Measurements from ENCODE around the gene PCNX1.
A peak's percentile ranks its signal among the peaks of the same experiment; 100 is the strongest.
"Not testable (repeated sequence)": the region's sequence is repeated elsewhere in the genome, so short reads cannot be mapped to it uniquely, and the experiment has no call there.

The PCNX1 gene

GRCh38 chr14:70907176-70907995 lies at the start of gene PCNX1:
Gene PCNX1, plus strand, starts transcription at chr14:70907459. Its CDS starts 392 bp downstream, at chr14:70907851.
- peak; percentile 85 for DNase-seq (ENCODE audit: low read depth)

- peak; percentile 49 for DNase-seq (ENCODE audit: low read depth)
Observed at GRCh38 chr14:70857496-70857890, 49.8 kb upstream of the PCNX1 start.

- no peak for DNase-seq (ENCODE audit: low read depth)
Observed at GRCh38 chr14:70858641-70859040, 48.6 kb upstream of the PCNX1 start.

GRCh38 chr14:70866992-70867391 lies 40.3 kb upstream of the PCNX1 start:
- not testable (repeated sequence) for DNase-seq (ENCODE audit: low read depth)

GRCh38 chr14:70871001-70871400 lies 36.3 kb upstream of the PCNX1 start:
- DNase-seq (ENCODE audit: low read depth) = no peak

GRCh38 chr14:70871863-70872677 lies 35.2 kb upstream of the PCNX1 start:
- no peak for DNase-seq (ENCODE audit: low read depth)

- no peak for DNase-seq (ENCODE audit: low read depth)
Observed at GRCh38 chr14:70872678-70873020, 34.6 kb upstream of the PCNX1 start.

GRCh38 chr14:70873627-70874026 lies 33.6 kb upstream of the PCNX1 start:
- no peak for DNase-seq (ENCODE audit: low read depth)

GRCh38 chr14:70875811-70876460 lies 31.3 kb upstream of the PCNX1 start:
- not testable (repeated sequence) for DNase-seq (ENCODE audit: low read depth)

GRCh38 chr14:70879448-70879847 lies 27.8 kb upstream of the PCNX1 start:
- DNase-seq (ENCODE audit: low read depth) = peak; percentile 51

GRCh38 chr14:70880888-70881287 lies 26.4 kb upstream of the PCNX1 start:
- not testable (repeated sequence) for DNase-seq (ENCODE audit: low read depth)

- DNase-seq (ENCODE audit: low read depth) = no peak
Observed at GRCh38 chr14:70881549-70882177, 25.6 kb upstream of the PCNX1 start.

GRCh38 chr14:70882776-70883492 lies 24.3 kb upstream of the PCNX1 start:
- peak; percentile 87 for DNase-seq (ENCODE audit: low read depth)

- peak; percentile 46 for DNase-seq (ENCODE audit: low read depth)
Observed at GRCh38 chr14:70884595-70885342, 22.5 kb upstream of the PCNX1 start.

GRCh38 chr14:70885343-70886022 lies 21.8 kb upstream of the PCNX1 start:
- no peak for DNase-seq (ENCODE audit: low read depth)

GRCh38 chr14:70886421-70887206 lies 20.6 kb upstream of the PCNX1 start:
- DNase-seq (ENCODE audit: low read depth) = peak; percentile 15

GRCh38 chr14:70887207-70887681 lies 20.0 kb upstream of the PCNX1 start:
- DNase-seq (ENCODE audit: low read depth) = peak; percentile 98

GRCh38 chr14:70887737-70888499 lies 19.3 kb upstream of the PCNX1 start:
- DNase-seq (ENCODE audit: low read depth) = no peak

Data from iris pigment epithelial cell (primary cell).